WTC11 (cell line): ENCODE measurements around the gene FRS3. TPM values are rescaled to one million over a fixed set of nuclear protein-coding genes. Genes with fewer than 3 reads are reported as not detected.

Experiments
- ATAC-seq: fragments of 200-7000 bp; cut with Tn5 transposase; 2 replicates; pipeline ENCODE4 v1.10.0; 2021; ENCODE audit warnings: mild to moderate bottlenecking, moderate library complexity
- CTCF ChIA-PET: fragments of 300-600 bp; sonication (Branson Sonifier 250); formaldehyde crosslinking; loops from one replicate; lab custom pipeline; 2021; ENCODE audit warnings: antibody characterized with exemption; lab: Charles Lee
- POLR2A ChIA-PET: fragments of 350-600 bp; sonication (Branson Sonifier 250); formaldehyde crosslinking; loops from one replicate; lab custom pipeline; 2021; ENCODE audit warnings: antibody characterized with exemption; lab: Charles Lee
- DNase-seq: peaks from one replicate; pipeline ENCODE4 v3.0.0; 2021; ENCODE audit warnings: low spot score
- H3K27ac Mint-ChIP-seq: 2 replicates; pipeline ENCODE4 v1.8.0; 2021; ENCODE audit warnings: mixed read lengths
- H3K27me3 Mint-ChIP-seq: 2 replicates; pipeline ENCODE4 v1.8.0; 2021; ENCODE audit warnings: low read depth, mild to moderate bottlenecking, moderate library complexity, mixed read lengths
- H3K36me3 Mint-ChIP-seq: 2 replicates; pipeline ENCODE4 v1.8.0; 2021; ENCODE audit warnings: mixed read lengths
- H3K4me1 Mint-ChIP-seq: 2 replicates; pipeline ENCODE4 v1.8.0; 2022; ENCODE audit warnings: mixed read lengths
- H3K4me3 Mint-ChIP-seq: 2 replicates; pipeline ENCODE4 v1.8.0; 2021; ENCODE audit warnings: mild to moderate bottlenecking, moderate library complexity, mixed read lengths
- H3K9me3 Mint-ChIP-seq: 2 replicates; pipeline ENCODE4 v1.8.0; 2021; ENCODE audit warnings: mixed read lengths
- AFF4 ChIP-seq: sonication (generic); formaldehyde crosslinking; IDR thresholded peaks from 2 replicates; pipeline ENCODE4 v1.8.1; 2023; ENCODE audit warnings: mild to moderate bottlenecking, missing genetic modification reagents, borderline replicate concordance
- ELF4 ChIP-seq: sonication (generic); formaldehyde crosslinking; IDR thresholded peaks from 2 replicates; pipeline ENCODE4 v1.8.1; 2022; ENCODE audit warnings: low read depth, mild to moderate bottlenecking, moderate library complexity, missing genetic modification reagents
- FOXK1 ChIP-seq: sonication (generic); formaldehyde crosslinking; IDR thresholded peaks from 2 replicates; pipeline ENCODE4 v1.8.0; 2022; ENCODE audit warnings: mild to moderate bottlenecking, moderate library complexity, missing genetic modification reagents
- IRF1 ChIP-seq: sonication (generic); formaldehyde crosslinking; IDR thresholded peaks from 2 replicates; pipeline ENCODE4 v1.8.0; 2023; ENCODE audit warnings: missing genetic modification reagents
- IRF2 ChIP-seq: sonication (generic); formaldehyde crosslinking; IDR thresholded peaks from 2 replicates; pipeline ENCODE4 v1.8.0; 2022; ENCODE audit warnings: low read depth, missing genetic modification reagents, borderline replicate concordance
- TEAD1 ChIP-seq: sonication (generic); formaldehyde crosslinking; IDR thresholded peaks from 2 replicates; pipeline ENCODE4 v1.8.0; 2022; ENCODE audit warnings: mild to moderate bottlenecking, missing genetic modification reagents
- ZMAT4 ChIP-seq: fragments of 250-450 bp; sonication (Bioruptor Pico); IDR thresholded peaks from 2 replicates; pipeline ENCODE4 v1.9.0; 2021; ENCODE audit warnings: mild to moderate bottlenecking
- ZNF138 ChIP-seq: sonication (generic); formaldehyde crosslinking; conservative IDR thresholded peaks from 2 replicates; pipeline ENCODE4 v1.8.1; 2022; ENCODE audit warnings: mild to moderate bottlenecking, moderate library complexity, missing genetic modification reagents
- ZNF425 ChIP-seq: fragments of 250-450 bp; sonication (Bioruptor Pico); conservative IDR thresholded peaks from 2 replicates; pipeline ENCODE4 v1.9.0; 2021; ENCODE audit warnings: mild to moderate bottlenecking
- ZNF671 ChIP-seq: fragments of 250-450 bp; sonication (Bioruptor Pico); IDR thresholded peaks from 2 replicates; pipeline ENCODE4 v1.8.0; 2021; ENCODE audit warnings: mild to moderate bottlenecking
- ZSCAN18 ChIP-seq: fragments of 250-450 bp; sonication (Bioruptor Pico); IDR thresholded peaks from 2 replicates; pipeline ENCODE4 v2.1.2; 2022; ENCODE audit warnings: mild to moderate bottlenecking, moderate library complexity
- total RNA-seq: library from RNA; stranded (reverse); gene quantifications from 3 replicates; pipeline ENCODE4 v1.2.3, GENCODE V29; 2021
- TF ChIP-seq, protein P1 (sequence below): sonication (generic); formaldehyde crosslinking; IDR thresholded peaks from 2 replicates; pipeline ENCODE4 v1.8.1; 2023; ENCODE audit warnings: mild to moderate bottlenecking, missing genetic modification reagents, moderate library complexity
- TF ChIP-seq, protein P2 (sequence below): fragments of 250-450 bp; sonication (Bioruptor Pico); IDR thresholded peaks from 2 replicates; pipeline ENCODE4 v1.9.0; 2021; ENCODE audit warnings: mild to moderate bottlenecking

Gene FRS3
- total RNA-seq, 1 experiment from 2014 or later: 7.8 TPM

DNA sequence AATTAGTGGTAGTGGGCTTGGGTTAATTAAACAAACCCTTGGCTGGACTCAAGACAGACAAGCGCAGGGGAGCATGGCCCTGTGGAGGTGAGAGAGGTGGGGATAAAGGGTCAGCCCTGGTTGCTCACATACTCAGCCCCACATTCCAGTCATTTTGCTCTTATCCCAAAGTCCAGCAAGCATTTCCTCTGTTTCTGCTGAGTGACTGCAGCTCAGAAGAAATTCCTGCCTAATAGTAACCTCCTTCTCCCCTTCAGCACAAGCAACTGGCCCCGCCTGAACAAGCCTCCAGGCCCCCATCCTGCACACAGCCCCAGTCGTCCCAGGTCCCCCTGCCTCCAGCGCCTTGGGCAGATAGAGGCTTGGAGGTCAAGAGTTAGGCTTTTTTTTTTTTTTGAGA lies 40.7 kb downstream of the FRS3 start:
- ATAC-seq (no peak), DNase-seq (no peak)
- ChIA-PET POLR2A (no interaction called here), CTCF (interaction anchor here (1.3 kb wide), 1 partner anchor 47 kb away, joined by 3 read pairs; no protein-coding TSS in a partner anchor)
- peaks cover 10% of the 10 kb centered on the region for H3K4me1 Mint-ChIP-seq
- no peak overlapping the region for H3K4me3 Mint-ChIP-seq
- peaks cover 3% of the 10 kb centered on the region; the same call in 1 of the 2 replicates for H3K27me3 Mint-ChIP-seq
- no peaks in the 10 kb centered on the region for H3K9me3 Mint-ChIP-seq
- TF ChIP-seq ELF4 (CRISPR knock-in tag) (no peak), ZNF425 (no peak), AFF4 (CRISPR knock-in tag) (no peak), ZMAT4 (CRISPR knock-in tag) (no peak), ZNF138 (CRISPR knock-in tag) (no peak), ZNF671 (CRISPR knock-in tag) (no peak), ZSCAN18 (CRISPR knock-in tag) (no peak), TEAD1 (no peak), IRF2 (no peak), FOXK1 (CRISPR knock-in tag) (no peak), IRF1 (CRISPR knock-in tag) (no peak)
- TF ChIP-seq, protein P1, sequence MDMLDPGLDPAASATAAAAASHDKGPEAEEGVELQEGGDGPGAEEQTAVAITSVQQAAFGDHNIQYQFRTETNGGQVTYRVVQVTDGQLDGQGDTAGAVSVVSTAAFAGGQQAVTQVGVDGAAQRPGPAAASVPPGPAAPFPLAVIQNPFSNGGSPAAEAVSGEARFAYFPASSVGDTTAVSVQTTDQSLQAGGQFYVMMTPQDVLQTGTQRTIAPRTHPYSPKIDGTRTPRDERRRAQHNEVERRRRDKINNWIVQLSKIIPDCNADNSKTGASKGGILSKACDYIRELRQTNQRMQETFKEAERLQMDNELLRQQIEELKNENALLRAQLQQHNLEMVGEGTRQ (CRISPR knock-in tag): no peak
- TF ChIP-seq, protein P2, sequence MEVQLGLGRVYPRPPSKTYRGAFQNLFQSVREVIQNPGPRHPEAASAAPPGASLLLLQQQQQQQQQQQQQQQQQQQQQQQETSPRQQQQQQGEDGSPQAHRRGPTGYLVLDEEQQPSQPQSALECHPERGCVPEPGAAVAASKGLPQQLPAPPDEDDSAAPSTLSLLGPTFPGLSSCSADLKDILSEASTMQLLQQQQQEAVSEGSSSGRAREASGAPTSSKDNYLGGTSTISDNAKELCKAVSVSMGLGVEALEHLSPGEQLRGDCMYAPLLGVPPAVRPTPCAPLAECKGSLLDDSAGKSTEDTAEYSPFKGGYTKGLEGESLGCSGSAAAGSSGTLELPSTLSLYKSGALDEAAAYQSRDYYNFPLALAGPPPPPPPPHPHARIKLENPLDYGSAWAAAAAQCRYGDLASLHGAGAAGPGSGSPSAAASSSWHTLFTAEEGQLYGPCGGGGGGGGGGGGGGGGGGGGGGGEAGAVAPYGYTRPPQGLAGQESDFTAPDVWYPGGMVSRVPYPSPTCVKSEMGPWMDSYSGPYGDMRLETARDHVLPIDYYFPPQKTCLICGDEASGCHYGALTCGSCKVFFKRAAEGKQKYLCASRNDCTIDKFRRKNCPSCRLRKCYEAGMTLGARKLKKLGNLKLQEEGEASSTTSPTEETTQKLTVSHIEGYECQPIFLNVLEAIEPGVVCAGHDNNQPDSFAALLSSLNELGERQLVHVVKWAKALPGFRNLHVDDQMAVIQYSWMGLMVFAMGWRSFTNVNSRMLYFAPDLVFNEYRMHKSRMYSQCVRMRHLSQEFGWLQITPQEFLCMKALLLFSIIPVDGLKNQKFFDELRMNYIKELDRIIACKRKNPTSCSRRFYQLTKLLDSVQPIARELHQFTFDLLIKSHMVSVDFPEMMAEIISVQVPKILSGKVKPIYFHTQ (CRISPR knock-in tag): no peak
- no peak overlapping the region for H3K27ac Mint-ChIP-seq
- H3K36me3 Mint-ChIP-seq: no peaks in the 10 kb centered on the region
